H1 (cell line): ENCODE measurements around the gene KRT1.

Experiments used
- EP300 ChIP-seq, 2 experiments: IDR thresholded peaks; 1 replicate in 1 of 2; 2 replicates in 1 of 2; pipeline ENCODE4 v1.6.1; 2011 to 2012; ENCODE audit warnings: low read depth in 2 of 2, low read length in 2 of 2, mild to moderate bottlenecking in 2 of 2, borderline replicate concordance in 1 of 2, inconsistent platforms in 1 of 2, moderate library complexity in 1 of 2
- GABPA ChIP-seq: IDR thresholded peaks from 2 replicates; pipeline ENCODE4 v1.6.1; 2011; ENCODE audit warnings: mild to moderate bottlenecking, low read length, moderate library complexity, borderline replicate concordance; ENCODE audit not compliant: insufficient read depth
- GTF2F1 ChIP-seq: IDR thresholded peaks from 2 replicates; pipeline ENCODE4 v1.6.1; 2012; ENCODE audit warnings: low read depth, low read length, improper control_type of control experiment, borderline replicate concordance
- HDAC6 ChIP-seq: IDR thresholded peaks from one replicate; pipeline ENCODE4 v1.7.1; 2012; ENCODE audit warnings: low read depth, mild to moderate bottlenecking, inconsistent platforms, low read length, moderate library complexity
- JUND ChIP-seq: IDR thresholded peaks from 2 replicates; pipeline ENCODE4 v1.6.1; 2011; ENCODE audit warnings: mild to moderate bottlenecking, improper control_type of control experiment, low read length
- NRF1 ChIP-seq: IDR thresholded peaks from 2 replicates; pipeline ENCODE4 v1.6.1; 2011; ENCODE audit warnings: mild to moderate bottlenecking, low read depth, low read length, improper control_type of control experiment
- POLR2A ChIP-seq, 2 experiments: IDR thresholded peaks; 1 replicate in 1 of 2; 2 replicates in 1 of 2; pipeline ENCODE4 v1.6.1; 2011; ENCODE audit warnings: low read depth in 2 of 2, low read length in 2 of 2, mild to moderate bottlenecking in 2 of 2; ENCODE audit errors: control extremely low read depth in 1 of 2
- POLR2AphosphoS5 ChIP-seq: IDR thresholded peaks from 2 replicates; pipeline ENCODE4 v1.6.1; 2011; ENCODE audit warnings: low read depth, low read length
- TEAD4 ChIP-seq: IDR thresholded peaks from 2 replicates; pipeline ENCODE4 v1.6.1; 2012; ENCODE audit warnings: low read depth, low read length, inconsistent platforms, mixed read lengths
- YY1 ChIP-seq: IDR thresholded peaks from 2 replicates; pipeline ENCODE4 v1.6.1; 2011; ENCODE audit warnings: low read depth, mild to moderate bottlenecking, low read length
- TF ChIP-seq, protein P1 (sequence below), 3 experiments: IDR thresholded peaks; 1 replicate in 2 of 3; 2 replicates in 1 of 3; pipeline versions ENCODE4 v1.5.1 to v1.6.1; 2011; ENCODE audit warnings: low read length in 3 of 3, mild to moderate bottlenecking in 3 of 3, inconsistent platforms in 2 of 3, low read depth in 1 of 3, moderate library complexity in 1 of 3; ENCODE audit not compliant: insufficient read depth in 1 of 3; ENCODE audit errors: control extremely low read depth in 1 of 3
- TF ChIP-seq, protein P2 (sequence below): IDR thresholded peaks from 2 replicates; pipeline ENCODE4 v1.6.1; 2012; ENCODE audit warnings: inconsistent platforms

DNA sequence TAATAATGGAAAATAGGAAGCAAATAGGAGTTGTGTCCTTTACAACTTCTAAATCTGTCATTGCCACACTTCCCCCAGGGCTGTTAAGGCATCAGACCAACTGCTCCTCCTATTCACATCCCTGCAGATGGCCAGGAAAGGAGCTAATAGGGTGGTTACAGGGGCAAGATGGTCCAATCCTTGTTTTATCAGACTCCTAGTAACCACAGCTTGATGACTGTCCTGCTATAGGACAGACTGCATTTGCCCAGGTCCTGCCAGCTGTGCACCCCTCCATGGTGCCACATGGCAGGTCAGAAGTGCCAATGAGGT, 17.3 kb downstream of the KRT1 start:
- TF ChIP-seq GABPA, result no peak
- TF ChIP-seq NRF1, result no peak
- no peak for TF ChIP-seq EP300 (IDR thresholded peaks at IDR 0.05; ENCODE audit: borderline replicate concordance in 1 of 2, low read depth in 2 of 2, low read length in 2 of 2)
- TF ChIP-seq YY1, result no peak
- TF ChIP-seq POLR2AphosphoS5, result no peak
- no peak for TF ChIP-seq POLR2A (IDR thresholded peaks at IDR 0.05; ENCODE audit: control extremely low read depth in 1 of 2, low read depth in 2 of 2, low read length in 2 of 2)
- TF ChIP-seq HDAC6, result no peak
- TF ChIP-seq, protein P1, sequence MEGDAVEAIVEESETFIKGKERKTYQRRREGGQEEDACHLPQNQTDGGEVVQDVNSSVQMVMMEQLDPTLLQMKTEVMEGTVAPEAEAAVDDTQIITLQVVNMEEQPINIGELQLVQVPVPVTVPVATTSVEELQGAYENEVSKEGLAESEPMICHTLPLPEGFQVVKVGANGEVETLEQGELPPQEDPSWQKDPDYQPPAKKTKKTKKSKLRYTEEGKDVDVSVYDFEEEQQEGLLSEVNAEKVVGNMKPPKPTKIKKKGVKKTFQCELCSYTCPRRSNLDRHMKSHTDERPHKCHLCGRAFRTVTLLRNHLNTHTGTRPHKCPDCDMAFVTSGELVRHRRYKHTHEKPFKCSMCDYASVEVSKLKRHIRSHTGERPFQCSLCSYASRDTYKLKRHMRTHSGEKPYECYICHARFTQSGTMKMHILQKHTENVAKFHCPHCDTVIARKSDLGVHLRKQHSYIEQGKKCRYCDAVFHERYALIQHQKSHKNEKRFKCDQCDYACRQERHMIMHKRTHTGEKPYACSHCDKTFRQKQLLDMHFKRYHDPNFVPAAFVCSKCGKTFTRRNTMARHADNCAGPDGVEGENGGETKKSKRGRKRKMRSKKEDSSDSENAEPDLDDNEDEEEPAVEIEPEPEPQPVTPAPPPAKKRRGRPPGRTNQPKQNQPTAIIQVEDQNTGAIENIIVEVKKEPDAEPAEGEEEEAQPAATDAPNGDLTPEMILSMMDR (IDR thresholded peaks at IDR 0.05; ENCODE audit: control extremely low read depth in 1 of 3, insufficient read depth in 1 of 3, low read depth in 1 of 3, low read length in 3 of 3), result no peak
- TF ChIP-seq GTF2F1, result no peak
- no peak for TF ChIP-seq JUND
- TF ChIP-seq, protein P2, sequence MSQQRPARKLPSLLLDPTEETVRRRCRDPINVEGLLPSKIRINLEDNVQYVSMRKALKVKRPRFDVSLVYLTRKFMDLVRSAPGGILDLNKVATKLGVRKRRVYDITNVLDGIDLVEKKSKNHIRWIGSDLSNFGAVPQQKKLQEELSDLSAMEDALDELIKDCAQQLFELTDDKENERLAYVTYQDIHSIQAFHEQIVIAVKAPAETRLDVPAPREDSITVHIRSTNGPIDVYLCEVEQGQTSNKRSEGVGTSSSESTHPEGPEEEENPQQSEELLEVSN, result no peak
- TF ChIP-seq TEAD4, result no peak
